HG02610 (cell line): ENCODE results near the gene C1orf167.

ENCODE experiments used
- ATAC-seq: cut with Tn5 transposase; IDR thresholded peaks from one replicate; pipeline ENCODE4 v1.9.1; 2021; ENCODE audit warnings: mild to moderate bottlenecking, moderate library complexity; ENCODE audit not compliant: unreplicated experiment

C1orf167 gene

DNA sequence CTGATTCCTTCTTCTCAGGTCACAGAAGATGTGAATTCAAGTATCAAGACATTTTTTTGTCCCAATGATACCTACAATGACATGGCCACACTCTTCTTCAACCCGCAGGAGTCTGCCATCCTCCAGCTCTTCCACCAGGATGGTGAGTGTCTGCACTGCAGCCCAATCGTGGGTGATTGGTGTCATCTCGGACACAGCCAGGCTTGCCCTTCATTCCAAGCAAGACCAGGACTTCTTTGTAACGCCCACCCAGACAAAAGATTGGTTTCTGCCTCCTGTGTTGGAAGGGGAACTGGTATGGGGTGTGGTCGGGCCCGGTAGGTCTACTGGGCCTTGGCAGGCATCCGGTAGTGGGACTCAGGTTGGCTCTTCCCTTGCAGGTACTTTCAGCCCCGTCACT lies 71.5 kb downstream of the C1orf167 start:
- no peak for ATAC-seq

DNA sequence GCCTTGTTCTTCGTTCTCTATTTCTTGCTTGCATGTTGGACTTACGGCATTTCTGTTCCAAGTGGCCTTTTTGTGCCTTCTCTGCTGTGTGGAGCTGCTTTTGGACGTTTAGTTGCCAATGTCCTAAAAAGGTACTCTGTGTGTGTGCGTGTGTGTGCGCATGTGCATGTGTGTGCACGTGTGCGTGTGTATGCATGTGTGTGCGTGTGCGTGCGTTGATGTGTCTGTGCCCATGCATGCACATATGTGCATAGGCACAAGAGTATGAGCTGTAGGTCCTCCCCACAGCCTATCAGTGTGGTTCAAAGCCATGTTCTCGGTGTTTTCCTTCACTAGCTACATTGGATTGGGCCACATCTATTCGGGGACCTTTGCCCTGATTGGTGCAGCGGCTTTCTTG lies 71.9 kb downstream of the C1orf167 start:
- ATAC-seq, result no peak

DNA sequence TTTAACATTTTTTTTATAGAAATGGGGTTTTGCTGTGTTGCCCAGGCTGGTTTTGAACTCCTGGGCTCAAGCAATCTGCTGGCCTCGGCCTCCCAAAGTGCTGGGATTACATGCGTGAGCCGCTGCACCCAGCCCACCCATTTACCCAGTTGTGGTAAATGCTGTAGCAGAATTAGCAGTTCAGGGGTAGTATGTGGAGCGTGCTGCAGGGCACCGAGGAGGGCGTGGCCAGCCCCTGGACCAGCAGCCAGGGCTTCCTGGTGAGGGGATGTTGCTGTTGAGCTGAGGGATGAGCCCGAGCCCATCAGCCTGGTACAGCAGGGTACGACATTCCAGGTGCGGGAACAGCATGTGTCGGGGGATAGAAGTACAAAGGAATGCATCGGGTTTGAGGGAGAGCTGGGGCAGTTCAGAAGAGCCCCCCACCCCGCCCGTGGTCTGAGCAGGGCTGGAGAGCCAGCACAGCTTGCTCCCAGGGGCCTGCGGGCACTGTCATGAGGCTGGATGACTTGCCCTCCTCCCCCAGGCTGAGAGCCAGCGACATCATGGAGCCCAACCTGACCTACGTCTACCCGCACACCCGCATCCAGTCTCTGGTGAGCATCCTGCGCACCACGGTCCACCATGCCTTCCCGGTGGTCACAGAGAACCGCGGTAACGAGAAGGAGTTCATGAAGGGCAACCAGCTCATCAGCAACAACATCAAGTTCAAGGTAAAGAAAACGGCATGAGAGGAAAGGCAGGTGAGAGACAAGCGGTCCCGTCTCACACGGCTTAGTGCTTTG lies 73.6 kb downstream of the C1orf167 start:
- ATAC-seq, result no peak

DNA sequence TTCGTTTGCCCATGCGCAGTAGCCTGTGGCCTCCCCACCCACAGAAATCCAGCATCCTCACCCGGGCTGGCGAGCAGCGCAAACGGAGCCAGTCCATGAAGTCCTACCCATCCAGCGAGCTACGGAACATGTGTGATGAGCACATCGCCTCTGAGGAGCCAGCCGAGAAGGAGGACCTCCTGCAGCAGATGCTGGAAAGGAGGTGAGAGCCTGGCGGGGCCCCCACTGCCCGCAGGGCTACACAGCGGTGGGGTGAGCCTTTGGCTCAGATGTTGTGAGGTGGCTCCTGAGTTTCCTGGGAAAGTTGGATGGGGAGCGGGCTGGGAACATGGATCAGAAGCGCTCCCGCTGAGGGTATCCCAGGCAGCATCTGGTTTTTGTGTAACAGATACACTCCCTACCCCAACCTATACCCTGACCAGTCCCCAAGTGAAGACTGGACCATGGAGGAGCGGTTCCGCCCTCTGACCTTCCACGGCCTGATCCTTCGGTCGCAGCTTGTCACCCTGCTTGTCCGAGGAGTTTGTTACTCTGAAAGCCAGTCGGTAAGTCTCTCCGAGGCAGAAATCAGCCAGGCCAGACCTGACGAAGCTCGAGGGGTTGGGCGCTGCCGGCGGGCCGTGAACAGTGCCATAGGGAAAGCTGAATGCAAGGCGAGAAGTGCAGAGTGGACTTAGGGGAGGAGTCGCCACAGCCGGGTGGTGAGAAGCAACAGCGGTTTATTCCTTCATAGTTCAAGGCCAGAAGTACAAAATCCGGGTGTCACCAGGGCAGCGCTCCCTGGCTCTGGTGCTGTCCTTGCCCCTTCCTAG lies 75.2 kb downstream of the C1orf167 start:
- ATAC-seq, result no peak

DNA sequence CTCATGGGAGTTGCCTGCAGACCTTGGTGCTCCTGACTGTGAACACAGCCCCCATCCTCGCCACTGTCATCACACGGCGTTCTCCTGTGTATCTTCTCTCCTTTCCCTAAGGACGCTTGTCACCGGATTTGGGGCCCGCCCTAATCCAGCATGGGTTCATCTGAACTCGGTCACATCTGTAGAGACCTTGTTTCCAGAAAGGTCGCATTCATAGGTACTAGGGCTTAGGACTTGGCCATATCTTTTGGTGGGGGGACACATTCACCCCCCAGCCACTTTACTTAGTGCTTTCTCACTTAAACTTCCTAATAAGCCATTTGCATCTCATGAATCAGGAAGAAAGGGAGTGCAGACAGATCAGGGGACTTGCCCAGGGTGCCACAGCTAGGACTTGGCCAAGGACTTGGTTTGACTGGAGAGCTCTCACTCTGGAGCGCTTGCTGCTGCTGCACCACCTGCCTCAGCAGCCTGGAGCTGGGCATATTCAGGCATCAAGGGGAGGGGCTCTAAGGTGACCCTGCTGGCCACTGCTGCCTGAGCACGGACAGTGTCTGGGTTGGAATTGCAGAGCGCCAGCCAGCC lies 75.9 kb downstream of the C1orf167 start:
- ATAC-seq, result no peak

DNA sequence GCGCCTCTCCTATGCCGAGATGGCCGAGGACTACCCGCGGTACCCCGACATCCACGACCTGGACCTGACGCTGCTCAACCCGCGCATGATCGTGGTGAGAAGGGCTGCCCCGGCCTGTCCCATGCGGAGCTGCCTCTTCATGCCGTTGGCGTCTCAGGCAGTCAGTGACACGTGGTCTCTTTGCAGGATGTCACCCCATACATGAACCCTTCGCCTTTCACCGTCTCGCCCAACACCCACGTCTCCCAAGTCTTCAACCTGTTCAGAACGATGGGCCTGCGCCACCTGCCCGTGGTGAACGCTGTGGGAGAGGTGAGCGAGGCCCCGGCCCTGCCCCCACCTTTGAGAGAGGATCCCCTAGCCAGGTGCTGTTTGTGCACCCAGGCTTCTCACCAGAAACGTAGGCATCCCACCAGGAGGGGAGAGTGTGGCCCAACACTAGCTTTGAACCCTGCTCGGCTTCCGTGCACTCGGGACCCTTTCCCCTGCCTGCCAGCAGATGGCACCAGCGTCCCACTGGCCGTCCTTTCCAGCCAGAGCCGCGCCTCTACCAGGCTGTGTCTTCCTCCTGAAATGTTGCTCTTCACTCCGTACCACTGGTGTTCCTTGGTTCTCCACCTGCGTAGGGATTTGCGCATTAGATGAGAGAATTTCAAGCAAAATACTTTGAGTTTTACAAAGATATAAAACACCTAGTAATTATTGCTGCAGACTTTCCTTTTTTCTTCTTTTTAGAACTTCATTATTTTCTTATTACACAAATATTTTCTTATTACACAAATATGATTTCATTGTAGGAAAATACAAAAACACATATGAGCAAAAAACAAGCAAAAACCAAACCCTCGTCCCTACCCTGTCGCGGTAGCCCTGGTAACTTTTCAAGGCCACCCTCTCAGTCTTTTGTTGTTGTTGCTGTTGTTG lies 76.6 kb downstream of the C1orf167 start:
- no peak for ATAC-seq
